IPS DF 19.7 (cell line): ENCODE results near the gene ZNF766.
"Not testable (repeated sequence)": the region's sequence is repeated elsewhere in the genome, so short reads cannot be mapped to it uniquely, and the experiment has no call there.

Source experiments
- DNase-seq: peaks from one replicate; pipeline ENCODE4 v3.0.0-alpha.2; 2013; ENCODE audit warnings: low read depth, low spot score

The ZNF766 gene

GRCh38 chr19:52269338-52270261 lies at the start of gene ZNF766:
Gene ZNF766 (plus strand): TSS chr19:52269587. CDS start chr19:52269614, 27 bp downstream.
- DNase-seq: peak; percentile 86

GRCh38 chr19:52219611-52220010 lies 49.8 kb upstream of the ZNF766 start:
- no peak for DNase-seq

- no peak for DNase-seq
Observed at GRCh38 chr19:52221031-52221430, 48.4 kb upstream of the ZNF766 start.

- DNase-seq: no peak
Observed at GRCh38 chr19:52221831-52222375, 47.5 kb upstream of the ZNF766 start.

- no peak for DNase-seq
Observed at GRCh38 chr19:52224211-52224610, 45.2 kb upstream of the ZNF766 start.

- no peak for DNase-seq
Observed at GRCh38 chr19:52226652-52227051, 42.7 kb upstream of the ZNF766 start.

- DNase-seq: no peak
Observed at GRCh38 chr19:52227196-52227940, 42.0 kb upstream of the ZNF766 start.

GRCh38 chr19:52227980-52228379 lies 41.4 kb upstream of the ZNF766 start:
- no peak for DNase-seq

GRCh38 chr19:52229524-52229923 lies 39.9 kb upstream of the ZNF766 start:
- no peak for DNase-seq

- DNase-seq: no peak
Observed at GRCh38 chr19:52230685-52231084, 38.7 kb upstream of the ZNF766 start.

GRCh38 chr19:52231154-52231910 lies 38.1 kb upstream of the ZNF766 start:
- no peak for DNase-seq

GRCh38 chr19:52234406-52234805 lies 35.0 kb upstream of the ZNF766 start:
- no peak for DNase-seq

GRCh38 chr19:52237197-52237596 lies 32.2 kb upstream of the ZNF766 start:
- DNase-seq: no peak

GRCh38 chr19:52237771-52238400 lies 31.5 kb upstream of the ZNF766 start:
- DNase-seq: no peak

- DNase-seq: no peak
Observed at GRCh38 chr19:52244021-52244420, 25.4 kb upstream of the ZNF766 start.

- no peak for DNase-seq
Observed at GRCh38 chr19:52248241-52248640, 21.1 kb upstream of the ZNF766 start.

GRCh38 chr19:52258426-52258825 lies 11.0 kb upstream of the ZNF766 start:
- no peak for DNase-seq

- DNase-seq: not testable (repeated sequence)
Observed at GRCh38 chr19:52265556-52265955, 3.8 kb upstream of the ZNF766 start.

GRCh38 chr19:52270266-52270885 lies 989 bp downstream of the ZNF766 start:
- no peak for DNase-seq

- no peak for DNase-seq
Observed at GRCh38 chr19:52273301-52273700, 3.9 kb downstream of the ZNF766 start.

GRCh38 chr19:52274191-52274590 lies 4.8 kb downstream of the ZNF766 start:
- DNase-seq: no peak
